ENCODE data around the gene ILF2.

Gene ILF2

GRCh38 chr1:153626904-153627714 lies 43.7 kb downstream of the ILF2 start, which contains the start of gene S100A13:
Gene S100A13 (minus strand): TSS chr1:153627505. CDS start chr1:153626472, 1,033 bp downstream.
- H3K36me3 ChIP-seq: peaks cover 43% of the 10 kb centered on the region
- peak within 1 kb of the TSS; percentile 79 for H3K27ac ChIP-seq
- peak within 1 kb of the TSS; percentile 61 for H3K4me3 ChIP-seq (ENCODE audit: low read depth, low read length)
- no peaks in the 10 kb centered on the region for H3K27me3 ChIP-seq (ENCODE audit: insufficient read depth, low read depth, severe bottlenecking)
- H3K9me3 ChIP-seq (ENCODE audit: severe bottlenecking): no peaks in the 10 kb centered on the region
- TF ChIP-seq, protein P1, sequence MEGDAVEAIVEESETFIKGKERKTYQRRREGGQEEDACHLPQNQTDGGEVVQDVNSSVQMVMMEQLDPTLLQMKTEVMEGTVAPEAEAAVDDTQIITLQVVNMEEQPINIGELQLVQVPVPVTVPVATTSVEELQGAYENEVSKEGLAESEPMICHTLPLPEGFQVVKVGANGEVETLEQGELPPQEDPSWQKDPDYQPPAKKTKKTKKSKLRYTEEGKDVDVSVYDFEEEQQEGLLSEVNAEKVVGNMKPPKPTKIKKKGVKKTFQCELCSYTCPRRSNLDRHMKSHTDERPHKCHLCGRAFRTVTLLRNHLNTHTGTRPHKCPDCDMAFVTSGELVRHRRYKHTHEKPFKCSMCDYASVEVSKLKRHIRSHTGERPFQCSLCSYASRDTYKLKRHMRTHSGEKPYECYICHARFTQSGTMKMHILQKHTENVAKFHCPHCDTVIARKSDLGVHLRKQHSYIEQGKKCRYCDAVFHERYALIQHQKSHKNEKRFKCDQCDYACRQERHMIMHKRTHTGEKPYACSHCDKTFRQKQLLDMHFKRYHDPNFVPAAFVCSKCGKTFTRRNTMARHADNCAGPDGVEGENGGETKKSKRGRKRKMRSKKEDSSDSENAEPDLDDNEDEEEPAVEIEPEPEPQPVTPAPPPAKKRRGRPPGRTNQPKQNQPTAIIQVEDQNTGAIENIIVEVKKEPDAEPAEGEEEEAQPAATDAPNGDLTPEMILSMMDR (IDR thresholded peaks at IDR 0.05; ENCODE audit: low read depth, low read length): peak; percentile 100
- peak; percentile 100 for DNase-seq

DNA sequence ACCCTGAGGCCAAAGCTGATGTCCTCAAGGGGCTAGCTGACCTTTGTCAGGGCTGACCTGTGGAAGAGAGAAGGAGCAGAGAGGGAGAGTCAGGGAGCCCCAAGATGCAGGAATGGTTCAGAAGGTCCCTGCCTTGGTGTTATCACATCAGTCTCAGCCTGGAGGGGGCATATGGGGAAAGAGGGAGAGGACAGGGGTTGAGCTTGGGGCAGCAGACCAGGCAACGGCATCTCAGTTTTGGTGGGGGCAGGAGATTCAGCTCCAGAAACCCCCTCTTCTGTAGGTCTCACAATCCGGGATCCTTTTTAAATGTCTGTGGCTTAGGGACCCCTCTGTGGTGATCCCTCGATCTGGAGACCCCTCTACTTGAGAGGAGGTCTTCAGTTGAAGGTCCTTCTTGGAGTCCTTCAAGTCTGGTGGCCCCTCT lies 44.3 kb downstream of the ILF2 start:
- DNase-seq: no peak
- peak overlapping the region; percentile 61 for H3K4me3 ChIP-seq (ENCODE audit: low read depth, low read length)
- H3K9me3 ChIP-seq (ENCODE audit: severe bottlenecking): no peaks in the 10 kb centered on the region
- H3K27ac ChIP-seq: peak overlapping the region; percentile 79
- H3K36me3 ChIP-seq: peaks cover 47% of the 10 kb centered on the region
- H3K27me3 ChIP-seq (ENCODE audit: insufficient read depth, low read depth, severe bottlenecking): no peaks in the 10 kb centered on the region
- TF ChIP-seq, protein P1 (IDR thresholded peaks at IDR 0.05; ENCODE audit: low read depth, low read length): no peak

DNA sequence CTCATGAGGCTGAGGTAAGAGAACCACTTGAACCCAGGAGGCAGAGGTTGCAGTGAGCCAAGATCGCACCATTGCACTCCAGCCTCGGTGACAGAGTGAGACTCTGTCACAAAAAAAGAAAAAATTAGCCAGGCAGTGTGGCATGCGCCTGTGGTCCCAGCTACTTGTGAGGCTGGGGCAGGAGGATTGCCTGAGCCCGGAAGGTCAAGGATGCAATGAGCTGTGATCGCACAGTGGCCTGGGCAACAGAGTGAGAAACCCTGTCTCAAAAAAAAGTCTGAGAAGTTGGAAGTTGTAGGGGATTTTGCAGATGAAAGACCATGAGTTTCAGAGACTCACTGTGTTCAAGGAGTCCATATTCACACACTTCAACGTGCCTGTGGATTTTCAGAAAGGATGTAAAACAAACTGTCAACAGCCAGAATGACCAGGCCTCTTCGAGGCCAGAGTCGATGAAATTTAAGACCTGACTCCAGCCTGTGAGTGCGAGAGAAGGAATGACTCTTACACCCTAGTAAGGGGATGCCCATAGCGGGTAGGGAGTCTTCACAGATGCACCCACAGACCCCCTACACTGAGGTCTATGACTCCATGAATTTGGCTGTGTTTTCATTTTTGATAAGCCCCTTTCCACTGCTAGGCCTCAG lies 45.7 kb downstream of the ILF2 start:
- H3K36me3 ChIP-seq: peaks cover 58% of the 10 kb centered on the region
- peaks cover under 1% of the 10 kb centered on the region for H3K9me3 ChIP-seq (ENCODE audit: severe bottlenecking)
- no peak overlapping the region for H3K27ac ChIP-seq
- TF ChIP-seq, protein P1 (IDR thresholded peaks at IDR 0.05; ENCODE audit: low read depth, low read length): no peak
- DNase-seq: no peak
- no peak overlapping the region for H3K4me3 ChIP-seq (ENCODE audit: low read depth, low read length)
- no peaks in the 10 kb centered on the region for H3K27me3 ChIP-seq (ENCODE audit: insufficient read depth, low read depth, severe bottlenecking)

DNA sequence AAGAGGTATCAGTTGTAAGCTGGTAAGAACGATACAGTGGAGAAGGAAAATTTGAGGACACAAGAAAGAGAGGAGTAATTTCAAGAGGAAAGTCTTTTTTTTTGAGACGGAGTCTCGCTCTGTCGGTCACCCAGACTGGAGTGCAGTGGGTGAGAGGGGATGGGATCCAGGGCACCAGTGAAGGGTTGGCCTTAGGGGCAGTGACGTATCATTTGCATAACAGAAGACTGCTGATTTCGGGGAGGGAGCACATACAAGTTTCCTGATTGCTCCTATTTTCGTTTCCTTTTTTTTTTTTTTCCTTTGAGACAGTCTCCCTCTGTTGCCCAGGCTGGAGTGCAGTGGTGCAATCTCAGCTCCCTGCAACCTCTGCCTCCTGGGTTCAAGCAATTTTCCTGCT lies 47.7 kb downstream of the ILF2 start:
- Histone ChIP-seq H3K36me3 (peaks cover 78% of the 10 kb centered on the region), H3K4me3 (ENCODE audit: low read depth, low read length) (no peak overlapping the region), H3K9me3 (ENCODE audit: severe bottlenecking) (peaks cover 6% of the 10 kb centered on the region), H3K27ac (no peak overlapping the region), H3K27me3 (ENCODE audit: insufficient read depth, low read depth, severe bottlenecking) (no peaks in the 10 kb centered on the region)
- TF ChIP-seq, protein P1 (IDR thresholded peaks at IDR 0.05; ENCODE audit: low read depth, low read length): no peak
- no peak for DNase-seq

DNA sequence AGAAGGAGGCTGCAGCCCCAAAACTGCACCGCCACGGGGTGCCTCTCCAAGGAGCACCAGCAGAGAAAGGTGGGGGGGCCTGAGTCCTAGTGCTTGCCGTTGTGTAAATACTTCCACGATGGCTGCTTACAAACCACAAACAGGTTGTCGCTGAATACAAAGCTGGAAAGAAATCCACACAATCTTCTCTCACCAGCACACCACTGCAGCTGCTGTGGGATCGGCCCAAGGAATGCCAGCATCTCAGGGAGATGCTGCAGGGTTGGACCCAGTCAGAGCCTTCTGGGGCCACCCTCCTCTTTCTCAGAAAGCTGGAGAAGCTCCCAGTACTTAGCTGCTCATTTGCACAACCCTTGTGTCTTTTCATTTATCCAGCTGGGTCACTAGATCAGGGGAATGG lies 51.6 kb downstream of the ILF2 start:
- Histone ChIP-seq H3K9me3 (ENCODE audit: severe bottlenecking) (peaks cover 6% of the 10 kb centered on the region), H3K27me3 (ENCODE audit: insufficient read depth, low read depth, severe bottlenecking) (no peaks in the 10 kb centered on the region), H3K36me3 (peaks cover 63% of the 10 kb centered on the region), H3K27ac (no peak overlapping the region), H3K4me3 (ENCODE audit: low read depth, low read length) (no peak overlapping the region)
- TF ChIP-seq, protein P1 (IDR thresholded peaks at IDR 0.05; ENCODE audit: low read depth, low read length): no peak
- no peak for DNase-seq

Data from WERI-Rb-1 (cell line).